HT-29 (cell line): Measurements from ENCODE around the gene FBXO4. TPM values are rescaled to one million over a fixed set of nuclear protein-coding genes. Genes with fewer than 3 reads are reported as not detected.
"Not testable (repeated sequence)": the region's sequence is repeated elsewhere in the genome, so short reads cannot be mapped to it uniquely, and the experiment has no call there.

Experiments used
- DNase-seq: peaks from one replicate; pipeline ENCODE4 v3.0.0-alpha.2; 2015; ENCODE audit warnings: low spot score
- small RNA-seq: library from RNA; depleted of rRNA; stranded (forward); fragments of <200 nt; gene quantifications from one replicate; pipeline ENCODE3, GENCODE V24; 2014
- total RNA-seq: library from RNA; depleted of rRNA; stranded (reverse); fragments of >200 nt; shearing (Covaris generic); gene quantifications from 2 replicates; pipeline ENCODE4 v1.2.3, GENCODE V29; 2014; rRNA removed

The FBXO4 gene
- total RNA-seq, 1 experiment from 2014 or later = 7.5 TPM

DNA sequence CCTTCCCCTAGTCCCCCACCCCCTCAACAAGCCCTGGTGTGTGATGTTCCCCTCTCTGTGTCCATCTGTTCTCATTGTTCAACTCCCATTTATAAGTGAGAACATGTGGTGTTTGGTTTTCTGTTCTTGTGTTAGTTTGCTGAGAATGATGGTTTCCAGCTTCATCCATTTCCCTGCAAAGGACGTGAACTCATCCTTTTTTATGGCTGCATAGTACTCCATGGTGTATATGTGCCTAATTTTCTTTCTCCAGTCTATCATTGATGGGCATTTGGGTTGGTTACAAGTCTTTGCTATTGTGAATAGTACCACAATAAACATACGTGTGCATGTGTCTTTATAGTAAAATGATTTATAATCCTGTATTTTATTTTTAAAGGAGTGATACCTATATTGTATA, 57.8 kb downstream of the FBXO4 start:
- not testable (repeated sequence) for DNase-seq

GRCh38 chr5:41983284-41983683, 58.2 kb downstream of the FBXO4 start:
- DNase-seq = no peak

- no peak for DNase-seq
These were observed 61.0 kb downstream of the FBXO4 start for GRCh38 chr5:41985945-41986695.

Small RNAs within 50 kb of the gene (small RNA-seq; reads per million reads assigned to genes)
- not detected for gene RF00019

Other genes with a start within 250 kb of the FBXO4 start
- 0.16 and 0.56 TPM in 2 replicates for gene OXCT1, start 54.9 kb upstream of the FBXO4 start, total RNA-seq
- 4.0 and 6.3 TPM in 2 replicates for gene RIMOC1, start 20.9 kb upstream of the FBXO4 start, total RNA-seq